ENCODE measurements around the gene PA2G4.
"Not testable (repeated sequence)": the region's sequence is repeated elsewhere in the genome, so short reads cannot be mapped to it uniquely, and the experiment has no call there.

PA2G4 gene

DNA sequence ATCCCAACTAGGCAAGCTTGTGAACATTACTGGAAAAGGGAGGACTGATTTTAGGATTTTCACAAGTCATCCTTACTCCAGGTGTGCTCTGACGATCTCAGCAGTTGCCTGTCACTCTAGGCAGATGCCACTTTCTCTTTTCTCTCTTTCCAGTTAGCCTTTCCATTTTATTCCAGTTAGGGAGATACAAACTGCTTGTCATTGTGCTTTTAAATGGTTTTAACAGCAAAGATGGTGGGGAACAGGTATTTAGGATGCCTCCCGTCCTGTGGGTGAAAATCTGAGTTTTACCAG lies 1.2 kb downstream of the PA2G4 start:
- Histone ChIP-seq H3K27me3 (no peaks in the 10 kb centered on the region), H3K4me2 (peak overlapping the region; percentile 85 to 99 (median 95)), H3K9ac (peak overlapping the region; percentile 90 to 99 (median 97)), H3K4me3 (peak overlapping the region; percentile 79 to 98 (median 92)), H3K36me3 (peaks cover 42 to 53% (median 50%) of the 10 kb centered on the region in 11 experiments), H4K20me1 (peaks cover 9 to 54% (median 33%) of the 10 kb centered on the region in 11 experiments; a peak in 21 of 22 replicates), H3K9me3 (replicated peaks in 1 of 11) (no peaks in the 10 kb centered on the region), H3K4me1 (peaks cover 29 to 38% (median 32%) of the 10 kb centered on the region in 10 experiments), H3K27ac (peak overlapping the region; percentile 71 to 99 (median 94); a peak in 21 of 22 replicates)
- no peak for TF ChIP-seq Cebpa-rat (IDR thresholded peaks at IDR 0.05)

- no peaks in the 10 kb centered on the region for H3K9me3 ChIP-seq (replicated peaks in 1 of 11)
- peaks cover 29 to 36% (median 32%) of the 10 kb centered on the region in 10 experiments for H3K4me1 ChIP-seq
- no peak for TF ChIP-seq Cebpa-rat (IDR thresholded peaks at IDR 0.05)
- peak overlapping the region; percentile 90 to 99 (median 97); a peak in 16 of 22 replicates for H3K9ac ChIP-seq
- H3K27ac ChIP-seq, result no peak overlapping the region
- H4K20me1 ChIP-seq, result peaks cover 9 to 63% (median 33%) of the 10 kb centered on the region in 11 experiments; a peak in 21 of 22 replicates
- H3K4me3 ChIP-seq, result peak overlapping the region in 1 of 10 experiments; percentile 98; a peak in 2 of 20 replicates
- H3K4me2 ChIP-seq, result peak overlapping the region in 9 of 11 experiments; percentile 1 to 98 (median 94); a peak in 11 of 22 replicates
- no peaks in the 10 kb centered on the region for H3K27me3 ChIP-seq
- peaks cover 59 to 70% (median 67%) of the 10 kb centered on the region in 11 experiments for H3K36me3 ChIP-seq
These were observed 2.9 kb downstream of the PA2G4 start for GRCh38 chr12:56107242-56107641.

DNA sequence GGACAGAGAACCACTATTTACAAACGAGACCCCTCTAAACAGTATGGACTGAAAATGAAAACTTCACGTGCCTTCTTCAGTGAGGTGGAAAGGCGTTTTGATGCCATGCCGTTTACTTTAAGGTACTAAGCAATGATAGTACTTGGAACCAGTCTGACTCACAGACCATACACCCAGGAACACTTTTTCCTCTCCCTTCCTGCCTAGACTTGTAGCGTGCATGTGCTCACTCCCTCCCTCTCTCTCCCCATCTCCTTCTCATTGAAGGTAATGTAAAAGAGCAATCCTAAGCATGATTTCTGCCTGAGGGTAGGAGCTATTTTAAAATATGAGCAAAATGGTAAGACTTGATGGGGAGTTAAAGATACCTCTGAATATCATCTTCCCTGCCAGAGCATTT lies 6.2 kb downstream of the PA2G4 start:
- no peaks in the 10 kb centered on the region for H3K27me3 ChIP-seq
- H3K9me3 ChIP-seq (replicated peaks in 1 of 11), result peaks cover 0 to 5% (median 3%) of the 10 kb centered on the region in 11 experiments; a peak in 6 of 22 replicates
- H3K4me2 ChIP-seq, result no peak overlapping the region
- H3K36me3 ChIP-seq, result peaks cover 77 to 94% (median 90%) of the 10 kb centered on the region in 11 experiments
- peaks cover 8 to 58% (median 27%) of the 10 kb centered on the region in 11 experiments; a peak in 21 of 22 replicates for H4K20me1 ChIP-seq
- no peak overlapping the region for H3K4me3 ChIP-seq
- H3K27ac ChIP-seq, result no peak overlapping the region
- H3K4me1 ChIP-seq, result peaks cover 19 to 26% (median 23%) of the 10 kb centered on the region in 10 experiments
- TF ChIP-seq Cebpa-rat (IDR thresholded peaks at IDR 0.05), result no peak
- H3K9ac ChIP-seq, result no peak overlapping the region; a peak in 1 of 22 replicates

- Histone ChIP-seq H4K20me1 (peaks cover 0 to 23% (median 3%) of the 10 kb centered on the region in 11 experiments; a peak in 8 of 22 replicates), H3K4me2 (no peak overlapping the region), H3K4me1 (peaks cover 8 to 14% (median 12%) of the 10 kb centered on the region in 10 experiments), H3K9ac (no peak overlapping the region), H3K27me3 (no peaks in the 10 kb centered on the region), H3K36me3 (peaks cover 57 to 66% (median 63%) of the 10 kb centered on the region in 11 experiments), H3K4me3 (no peak overlapping the region), H3K27ac (peak overlapping the region in 1 of 11 experiments; percentile 1; a peak in 1 of 22 replicates), H3K9me3 (replicated peaks in 1 of 11) (peaks cover 0 to 5% (median 3%) of the 10 kb centered on the region in 11 experiments; a peak in 6 of 22 replicates)
- TF ChIP-seq Cebpa-rat (IDR thresholded peaks at IDR 0.05), result no peak
These were observed 9.7 kb downstream of the PA2G4 start for GRCh38 chr12:56114084-56114483.

GRCh38 chr12:56115329-56115728 lies 11.0 kb downstream of the PA2G4 start:
- peak overlapping the region; percentile 88 to 97 (median 94); a peak in 21 of 22 replicates for H3K9ac ChIP-seq
- TF ChIP-seq Cebpa-rat (IDR thresholded peaks at IDR 0.05), result no peak

GRCh38 chr12:56116267-56117081 lies 12.1 kb downstream of the PA2G4 start, which contains the start of gene RPL41:
Gene RPL41 (plus strand): TSS chr12:56116633.
- Histone ChIP-seq H3K27ac (peak within 1 kb of the TSS; percentile 88 to 96 (median 94)), H3K27me3 (no peaks in the 10 kb centered on the region), H3K4me1 (peaks cover 22 to 32% (median 26%) of the 10 kb centered on the region in 10 experiments), H3K36me3 (peaks cover 50 to 58% (median 55%) of the 10 kb centered on the region in 11 experiments), H3K9me3 (replicated peaks in 1 of 11) (peaks cover 0 to 5% (median 3%) of the 10 kb centered on the region in 11 experiments; a peak in 6 of 22 replicates), H3K4me2 (peak within 1 kb of the TSS; percentile 70 to 100 (median 93)), H3K9ac (peak within 1 kb of the TSS; percentile 88 to 97 (median 94)), H4K20me1 (peaks cover 0 to 11% (median 3%) of the 10 kb centered on the region in 11 experiments; a peak in 6 of 22 replicates), H3K4me3 (peak within 1 kb of the TSS; percentile 72 to 97 (median 86))
- no peak for TF ChIP-seq Cebpa-rat (IDR thresholded peaks at IDR 0.05)

More at GRCh38 chr12:56115329-56115728, 11.0 kb downstream of the PA2G4 start:
- H3K27ac ChIP-seq, result peak overlapping the region; percentile 88 to 96 (median 94)
- H3K4me1 ChIP-seq, result peaks cover 21 to 26% (median 24%) of the 10 kb centered on the region in 10 experiments
- peak overlapping the region; percentile 56 to 99 (median 75) for H3K4me2 ChIP-seq
- peaks cover 0 to 5% (median 3%) of the 10 kb centered on the region in 11 experiments; a peak in 6 of 22 replicates for H3K9me3 ChIP-seq (replicated peaks in 1 of 11)
- H3K27me3 ChIP-seq, result no peaks in the 10 kb centered on the region
- H4K20me1 ChIP-seq, result peaks cover 0 to 12% (median 3%) of the 10 kb centered on the region in 11 experiments; a peak in 7 of 22 replicates
- peaks cover 50 to 58% (median 55%) of the 10 kb centered on the region in 11 experiments for H3K36me3 ChIP-seq
- peak overlapping the region; percentile 72 to 97 (median 86) for H3K4me3 ChIP-seq

DNA sequence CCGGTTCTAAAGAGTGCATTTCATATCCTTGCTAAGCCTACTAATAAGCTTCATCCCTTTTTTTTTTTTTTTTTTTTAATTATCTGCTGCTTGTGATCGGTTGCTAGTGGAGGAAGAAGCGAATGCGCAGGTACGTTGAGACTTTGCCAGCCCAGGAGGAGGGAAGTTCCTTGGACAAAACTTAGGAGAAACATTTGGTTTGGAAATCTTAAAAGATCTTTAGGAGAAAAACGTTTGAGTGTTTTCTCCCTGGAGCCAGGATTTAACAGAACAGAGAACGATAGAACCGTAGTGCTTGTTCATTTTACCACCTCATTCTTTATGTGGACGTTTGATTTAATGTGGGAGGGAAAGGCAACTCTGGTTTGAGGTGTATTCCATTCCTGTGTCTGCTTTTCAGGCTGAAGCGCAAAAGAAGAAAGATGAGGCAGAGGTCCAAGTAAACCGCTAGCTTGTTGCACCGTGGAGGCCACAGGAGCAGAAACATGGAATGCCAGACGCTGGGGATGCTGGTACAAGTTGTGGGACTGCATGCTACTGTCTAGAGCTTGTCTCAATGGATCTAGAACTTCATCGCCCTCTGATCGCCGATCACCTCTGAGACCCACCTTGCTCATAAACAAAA lies 12.8 kb downstream of the PA2G4 start:
- Histone ChIP-seq H4K20me1 (peaks cover 0 to 11% (median 0%) of the 10 kb centered on the region in 11 experiments; a peak in 5 of 22 replicates), H3K4me1 (peaks cover 22 to 32% (median 26%) of the 10 kb centered on the region in 10 experiments), H3K9ac (peak overlapping the region; percentile 88 to 97 (median 94)), H3K27ac (peak overlapping the region; percentile 88 to 96 (median 94)), H3K36me3 (peaks cover 44 to 58% (median 55%) of the 10 kb centered on the region in 11 experiments), H3K4me3 (peak overlapping the region; percentile 72 to 97 (median 86)), H3K4me2 (peak overlapping the region; percentile 70 to 100 (median 95))
- H3K9me3 ChIP-seq (replicated peaks in 1 of 11); H3K27me3 ChIP-seq: not testable (repeated sequence)

Data from BLaER1 treated with 17β-estradiol and CSF1 and Interleukin-3, amounts not matched to agents 10 nM and 100 nM (cell line).